ENCODE data around the gene CFAP53.

DNA sequence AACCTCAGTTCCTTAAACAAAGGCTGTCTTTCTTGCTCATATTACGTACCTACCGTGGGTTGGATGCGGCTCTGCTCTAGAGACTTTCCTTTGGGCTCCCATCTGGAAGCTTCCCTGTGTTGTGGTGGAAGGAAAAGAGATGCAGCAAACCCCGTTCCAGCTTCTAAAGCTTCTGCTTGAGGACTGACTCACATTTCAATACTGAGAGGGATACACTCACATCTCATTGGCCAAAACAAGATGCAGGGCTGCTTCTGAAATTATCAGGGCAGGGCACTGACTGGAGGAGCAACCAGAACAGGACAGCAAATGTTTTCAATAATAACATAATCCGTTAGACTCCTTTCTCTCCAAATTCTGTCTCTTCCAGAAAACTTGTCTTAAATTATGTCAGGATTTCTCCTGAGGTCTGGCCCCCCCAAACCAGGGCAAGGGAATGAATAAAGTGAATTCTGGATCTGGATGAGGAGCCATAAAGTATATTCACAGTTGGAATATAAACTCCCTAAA is 66.9 kb downstream of the CFAP53 start:
- TF ChIP-seq, protein P1, sequence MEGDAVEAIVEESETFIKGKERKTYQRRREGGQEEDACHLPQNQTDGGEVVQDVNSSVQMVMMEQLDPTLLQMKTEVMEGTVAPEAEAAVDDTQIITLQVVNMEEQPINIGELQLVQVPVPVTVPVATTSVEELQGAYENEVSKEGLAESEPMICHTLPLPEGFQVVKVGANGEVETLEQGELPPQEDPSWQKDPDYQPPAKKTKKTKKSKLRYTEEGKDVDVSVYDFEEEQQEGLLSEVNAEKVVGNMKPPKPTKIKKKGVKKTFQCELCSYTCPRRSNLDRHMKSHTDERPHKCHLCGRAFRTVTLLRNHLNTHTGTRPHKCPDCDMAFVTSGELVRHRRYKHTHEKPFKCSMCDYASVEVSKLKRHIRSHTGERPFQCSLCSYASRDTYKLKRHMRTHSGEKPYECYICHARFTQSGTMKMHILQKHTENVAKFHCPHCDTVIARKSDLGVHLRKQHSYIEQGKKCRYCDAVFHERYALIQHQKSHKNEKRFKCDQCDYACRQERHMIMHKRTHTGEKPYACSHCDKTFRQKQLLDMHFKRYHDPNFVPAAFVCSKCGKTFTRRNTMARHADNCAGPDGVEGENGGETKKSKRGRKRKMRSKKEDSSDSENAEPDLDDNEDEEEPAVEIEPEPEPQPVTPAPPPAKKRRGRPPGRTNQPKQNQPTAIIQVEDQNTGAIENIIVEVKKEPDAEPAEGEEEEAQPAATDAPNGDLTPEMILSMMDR (IDR thresholded peaks at IDR 0.05; ENCODE audit: low read depth, low read length) = no peak
- TF ChIP-seq EZH2phosphoT487 (IDR thresholded peaks at IDR 0.05; ENCODE audit: low read depth) = no peak

Data from OCI-LY3 (cell line).